AG04450 (cell line): Measurements from ENCODE around the gene ZNF441. TPM values are rescaled to one million over a fixed set of nuclear protein-coding genes. Genes with fewer than 3 reads are reported as not detected.

Source experiments
- CTCF ChIA-PET: fragments of 300-600, 350-600 bp; formaldehyde crosslinking; extraction: SDS; loops from one replicate; lab custom pipeline; 2022; ENCODE audit warnings: antibody characterized with exemption, inconsistent platforms; lab: Charles Lee
- POLR2A ChIA-PET: fragments of 350-600 bp; formaldehyde crosslinking; extraction: SDS; loops from one replicate; lab custom pipeline; 2021; ENCODE audit warnings: antibody characterized with exemption, inconsistent platforms; lab: Yijun Ruan, JAX
- DNase-seq: peaks from one replicate; pipeline ENCODE4 v3.0.0-alpha.2; 2011; ENCODE audit warnings: low read depth, low spot score
- H3K27ac ChIP-seq: one replicate; pipeline ENCODE4 v1.5.1; 2012; ENCODE audit warnings: low read depth, low read length, control low read depth
- H3K27me3 ChIP-seq: one replicate; pipeline ENCODE4 v1.6.0; 2012; ENCODE audit warnings: low read length; ENCODE audit not compliant: control insufficient read depth, insufficient read depth
- H3K4me3 ChIP-seq: 2 replicates; pipeline ENCODE4 v1.5.1; 2011; ENCODE audit warnings: mild to moderate bottlenecking, low read depth, low read length, control low read depth
- H3K9me3 ChIP-seq: 2 replicates; pipeline ENCODE4 v1.5.1; 2012; ENCODE audit warnings: low read length; ENCODE audit not compliant: control insufficient read depth, insufficient read depth
- polyA plus RNA-seq: library from polyadenylated mRNA; depleted of rRNA; stranded (reverse); fragments of >200 nt; gene quantifications from 2 replicates; pipeline ENCODE4 v1.2.3, GENCODE V29; 2011
- TF ChIP-seq, protein P1 (sequence below): IDR thresholded peaks from 2 replicates; pipeline ENCODE4 v1.5.1; 2011; ENCODE audit warnings: low read depth, low read length, control low read depth, inconsistent platforms

ZNF441 gene
- polyA plus RNA-seq, 1 experiment = 6.3 TPM

DNA sequence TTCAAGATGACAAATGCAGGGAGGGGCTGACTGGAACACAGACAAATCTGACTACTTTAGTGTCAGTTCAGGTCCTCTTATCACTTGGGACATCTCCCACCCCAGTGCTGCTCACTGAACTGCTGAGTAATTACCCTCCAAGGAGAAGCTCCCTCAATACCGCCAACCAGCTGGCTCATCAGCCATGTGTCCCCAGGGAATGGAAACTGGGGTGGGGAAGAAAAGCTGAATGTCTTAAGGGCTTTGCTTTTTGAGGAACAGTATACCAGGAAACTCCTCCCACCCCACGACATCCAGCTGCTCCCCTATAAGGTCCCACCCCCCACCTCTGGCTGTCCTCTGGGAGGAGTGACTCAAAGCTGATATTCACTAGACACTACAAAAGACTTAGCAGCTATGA lies 30.1 kb upstream of the ZNF441 start:
- Histone ChIP-seq H3K27me3 (no peaks in the 10 kb centered on the region), H3K4me3 (no peak overlapping the region), H3K9me3 (peaks cover 7% of the 10 kb centered on the region; the same call in 1 of the 2 replicates), H3K27ac (no peak overlapping the region)
- CTCF ChIA-PET = interaction anchor here (0.6 to 1.2 kb wide), 3 partner anchors 37 to 444 kb away, joined by 3 to 7 read pairs (median 6); partner anchors contain the start of gene ELOF1
- POLR2A ChIA-PET = no interaction called here
- TF ChIP-seq, protein P1, sequence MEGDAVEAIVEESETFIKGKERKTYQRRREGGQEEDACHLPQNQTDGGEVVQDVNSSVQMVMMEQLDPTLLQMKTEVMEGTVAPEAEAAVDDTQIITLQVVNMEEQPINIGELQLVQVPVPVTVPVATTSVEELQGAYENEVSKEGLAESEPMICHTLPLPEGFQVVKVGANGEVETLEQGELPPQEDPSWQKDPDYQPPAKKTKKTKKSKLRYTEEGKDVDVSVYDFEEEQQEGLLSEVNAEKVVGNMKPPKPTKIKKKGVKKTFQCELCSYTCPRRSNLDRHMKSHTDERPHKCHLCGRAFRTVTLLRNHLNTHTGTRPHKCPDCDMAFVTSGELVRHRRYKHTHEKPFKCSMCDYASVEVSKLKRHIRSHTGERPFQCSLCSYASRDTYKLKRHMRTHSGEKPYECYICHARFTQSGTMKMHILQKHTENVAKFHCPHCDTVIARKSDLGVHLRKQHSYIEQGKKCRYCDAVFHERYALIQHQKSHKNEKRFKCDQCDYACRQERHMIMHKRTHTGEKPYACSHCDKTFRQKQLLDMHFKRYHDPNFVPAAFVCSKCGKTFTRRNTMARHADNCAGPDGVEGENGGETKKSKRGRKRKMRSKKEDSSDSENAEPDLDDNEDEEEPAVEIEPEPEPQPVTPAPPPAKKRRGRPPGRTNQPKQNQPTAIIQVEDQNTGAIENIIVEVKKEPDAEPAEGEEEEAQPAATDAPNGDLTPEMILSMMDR = no peak
- DNase-seq = no peak

DNA sequence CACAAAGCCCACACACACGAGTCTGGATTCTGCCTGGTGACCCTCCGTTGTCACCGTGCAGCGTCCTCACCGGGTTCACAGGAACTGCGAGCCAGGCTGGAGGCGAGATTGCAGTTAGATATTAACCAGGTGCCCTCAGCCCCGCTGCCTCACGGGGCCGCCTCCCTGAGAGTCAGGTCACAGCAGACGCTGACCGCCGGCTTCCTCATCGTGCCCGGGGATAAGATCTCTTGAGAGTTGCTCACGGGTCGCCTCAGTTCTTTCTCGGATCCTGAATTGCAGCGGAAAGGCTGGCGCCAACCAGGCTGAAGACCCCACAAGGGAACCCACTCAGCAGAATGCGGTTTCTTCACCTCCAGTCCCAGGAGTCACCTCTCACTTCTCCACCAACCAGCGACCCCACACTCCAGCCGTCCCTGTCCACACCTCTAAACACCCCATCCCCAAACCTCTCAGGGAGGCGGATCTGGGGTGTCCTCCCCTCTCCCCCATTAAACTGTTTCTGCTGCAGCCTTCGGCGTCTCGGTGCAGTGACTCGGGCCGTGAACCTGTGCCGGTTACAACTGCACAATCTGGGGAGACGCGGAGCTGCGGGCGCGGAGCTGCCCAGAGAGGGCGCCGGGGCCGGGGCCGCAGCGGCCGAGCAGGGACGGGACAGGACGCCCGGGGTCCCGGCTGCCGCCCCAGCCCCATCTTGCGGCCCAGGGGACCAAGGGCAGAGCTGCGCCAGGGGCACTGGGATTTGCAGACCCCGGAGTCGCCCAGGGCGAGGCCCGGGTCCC lies 28.6 kb upstream of the ZNF441 start:
- Histone ChIP-seq H3K9me3 (no peaks in the 10 kb centered on the region; the same call in 1 of the 2 replicates), H3K27me3 (no peaks in the 10 kb centered on the region), H3K4me3 (peak overlapping the region; percentile 90), H3K27ac (no peak overlapping the region)
- TF ChIP-seq, protein P1 = no peak
- ChIA-PET POLR2A (no interaction called here), CTCF (interaction anchor here (2.3 kb wide), 1 partner anchor 38 kb away, joined by 6 read pairs; no protein-coding TSS in a partner anchor)
- no peak for DNase-seq

DNA sequence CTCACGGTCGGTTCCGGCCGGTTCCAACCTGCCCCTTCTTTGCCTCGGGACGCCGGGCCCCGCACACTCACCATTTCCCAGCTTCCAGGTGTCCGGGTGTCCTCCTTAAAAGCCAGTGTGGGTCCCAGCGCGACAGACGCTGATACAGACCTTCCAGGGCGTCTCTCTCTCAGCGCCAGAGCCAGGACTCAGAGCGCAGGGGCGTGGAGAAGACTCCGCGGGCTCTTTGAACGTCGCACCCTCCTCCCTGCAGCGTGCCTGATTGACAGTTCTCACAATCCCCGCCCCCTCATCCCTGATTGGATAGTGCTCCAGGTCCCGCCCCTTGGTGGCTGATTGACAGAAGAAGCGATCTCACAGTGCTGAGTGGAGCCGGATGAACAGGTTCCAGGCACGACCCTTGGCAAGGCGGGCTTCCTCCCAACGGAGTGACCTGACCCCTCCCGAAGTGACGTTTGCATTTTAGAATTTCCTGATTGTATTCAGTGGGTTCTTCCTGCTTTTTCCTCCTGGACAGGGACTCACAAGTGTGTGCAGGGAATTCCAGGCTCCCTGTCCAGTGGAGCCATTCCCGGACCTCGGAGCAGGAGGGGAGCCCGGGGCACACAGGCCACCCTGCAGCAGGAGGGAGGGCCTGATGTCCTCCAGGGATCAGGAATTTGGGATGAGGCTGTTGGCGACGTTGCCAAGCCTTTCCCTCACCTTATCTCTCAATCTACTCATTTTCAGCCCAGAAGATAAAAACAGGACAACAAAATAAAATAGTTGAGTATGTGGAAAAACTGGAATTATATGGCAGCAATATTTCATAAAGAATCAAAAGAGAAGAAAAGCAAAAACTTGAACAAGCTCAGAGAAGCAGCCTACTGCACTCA lies 27.8 kb upstream of the ZNF441 start, which contains the start of gene ZNF823:
ZNF823 (minus strand) TSS at position 201 of the 875 bp plus-strand sequence; CDS start at position 74, 127 bp downstream.
- DNase-seq = peak; percentile 93
- no peaks in the 10 kb centered on the region; the same call in 1 of the 2 replicates for H3K9me3 ChIP-seq
- ChIA-PET CTCF (interaction anchor here (2.1 to 2.3 kb wide), 2 partner anchors 39 to 58 kb away, joined by 6 to 7 read pairs; partner anchors contain the start of gene ZNF491), POLR2A (no interaction called here)
- TF ChIP-seq, protein P1 = no peak
- H3K4me3 ChIP-seq = peak within 1 kb of the TSS; percentile 90
- H3K27ac ChIP-seq = peak within 1 kb of the TSS; percentile 59
- H3K27me3 ChIP-seq = no peaks in the 10 kb centered on the region

DNA sequence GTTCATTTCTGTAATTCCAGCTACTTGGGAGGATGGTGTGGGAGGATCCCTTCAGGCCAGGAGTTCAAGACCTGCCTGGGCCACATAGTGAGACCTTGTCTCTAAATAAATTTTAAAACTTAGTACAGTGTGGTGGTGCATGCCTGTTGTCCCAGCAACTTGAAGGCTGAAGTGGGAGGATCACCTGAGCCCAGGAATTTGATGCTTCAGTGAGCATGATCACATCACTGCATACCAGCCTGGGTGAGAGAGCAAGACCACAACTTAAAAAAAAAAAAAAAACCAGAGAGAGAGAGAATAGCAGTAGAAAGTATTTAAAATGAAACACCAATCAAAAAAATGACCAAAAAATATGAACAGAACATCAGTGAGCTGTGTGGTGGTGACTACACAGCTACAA lies 20.9 kb upstream of the ZNF441 start:
- Histone ChIP-seq H3K4me3 (no peak overlapping the region), H3K9me3 (peaks cover 5% of the 10 kb centered on the region; the same call in 1 of the 2 replicates), H3K27ac (no peak overlapping the region), H3K27me3 (no peaks in the 10 kb centered on the region)
- ChIA-PET CTCF (interaction anchor here (0.7 kb wide), 1 partner anchor 37 kb away, joined by 3 read pairs; no protein-coding TSS in a partner anchor), POLR2A (no interaction called here)
- TF ChIP-seq, protein P1 = no peak
- no peak for DNase-seq
